MM.1S (cell line): ENCODE data around the gene APOA1.

Source experiments
- EZH2 ChIP-seq: fragments of 300-600 bp; sonication (generic); optimal IDR thresholded peaks from 2 replicates; pipeline ENCODE3; 2017; ENCODE audit warnings: low read depth, mild to moderate bottlenecking, antibody characterized with exemption, low read length, mixed read lengths
- TF ChIP-seq, protein P1 (sequence below): fragments of 300-600 bp; sonication (generic); IDR thresholded peaks from 2 replicates; pipeline ENCODE4 v1.5.1; 2016; ENCODE audit warnings: antibody characterized with exemption, low read length, mixed read lengths

GRCh38 chr11:116793772-116794097, 43.7 kb downstream of the APOA1 start:
- TF ChIP-seq, protein P1, sequence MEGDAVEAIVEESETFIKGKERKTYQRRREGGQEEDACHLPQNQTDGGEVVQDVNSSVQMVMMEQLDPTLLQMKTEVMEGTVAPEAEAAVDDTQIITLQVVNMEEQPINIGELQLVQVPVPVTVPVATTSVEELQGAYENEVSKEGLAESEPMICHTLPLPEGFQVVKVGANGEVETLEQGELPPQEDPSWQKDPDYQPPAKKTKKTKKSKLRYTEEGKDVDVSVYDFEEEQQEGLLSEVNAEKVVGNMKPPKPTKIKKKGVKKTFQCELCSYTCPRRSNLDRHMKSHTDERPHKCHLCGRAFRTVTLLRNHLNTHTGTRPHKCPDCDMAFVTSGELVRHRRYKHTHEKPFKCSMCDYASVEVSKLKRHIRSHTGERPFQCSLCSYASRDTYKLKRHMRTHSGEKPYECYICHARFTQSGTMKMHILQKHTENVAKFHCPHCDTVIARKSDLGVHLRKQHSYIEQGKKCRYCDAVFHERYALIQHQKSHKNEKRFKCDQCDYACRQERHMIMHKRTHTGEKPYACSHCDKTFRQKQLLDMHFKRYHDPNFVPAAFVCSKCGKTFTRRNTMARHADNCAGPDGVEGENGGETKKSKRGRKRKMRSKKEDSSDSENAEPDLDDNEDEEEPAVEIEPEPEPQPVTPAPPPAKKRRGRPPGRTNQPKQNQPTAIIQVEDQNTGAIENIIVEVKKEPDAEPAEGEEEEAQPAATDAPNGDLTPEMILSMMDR = no peak
- no peak for TF ChIP-seq EZH2
